ENCODE data around the gene PKN2. TPM values are rescaled to one million over a fixed set of nuclear protein-coding genes. Genes with fewer than 3 reads are reported as not detected.

Gene PKN2
- total RNA-seq, 1 donor = 40.1 TPM

- DNase-seq (ENCODE audit: low read depth) = no peak
- no peak overlapping the region for H3K4me3 ChIP-seq (ENCODE audit: low read depth, low read length)
- no peak for TF ChIP-seq CTCF (IDR thresholded peaks at IDR 0.05; ENCODE audit: insufficient read depth, low read length)
Measured at GRCh38 chr1:88658419-88658818, 25.7 kb upstream of the PKN2 start.

- no peak for DNase-seq (ENCODE audit: low read depth)
- H3K4me3 ChIP-seq (ENCODE audit: low read depth, low read length) = no peak overlapping the region
- TF ChIP-seq CTCF (IDR thresholded peaks at IDR 0.05; ENCODE audit: insufficient read depth, low read length) = no peak
Measured at GRCh38 chr1:88659552-88659951, 24.5 kb upstream of the PKN2 start.

- no peak overlapping the region for H3K4me3 ChIP-seq (ENCODE audit: low read depth, low read length)
- no peak for TF ChIP-seq CTCF (IDR thresholded peaks at IDR 0.05; ENCODE audit: insufficient read depth, low read length)
- DNase-seq (ENCODE audit: low read depth) = peak; percentile 16
Measured at GRCh38 chr1:88661188-88661587, 22.9 kb upstream of the PKN2 start.

- DNase-seq (ENCODE audit: low read depth) = no peak
- H3K4me3 ChIP-seq (ENCODE audit: low read depth, low read length) = no peak overlapping the region
- TF ChIP-seq CTCF (IDR thresholded peaks at IDR 0.05; ENCODE audit: insufficient read depth, low read length) = no peak
Measured at GRCh38 chr1:88661951-88662699, 21.9 kb upstream of the PKN2 start.

GRCh38 chr1:88662723-88663122, 21.4 kb upstream of the PKN2 start:
- DNase-seq (ENCODE audit: low read depth) = no peak
- TF ChIP-seq CTCF (IDR thresholded peaks at IDR 0.05; ENCODE audit: insufficient read depth, low read length) = no peak
- H3K4me3 ChIP-seq (ENCODE audit: low read depth, low read length) = no peak overlapping the region

GRCh38 chr1:88668405-88668804, 15.7 kb upstream of the PKN2 start:
- no peak overlapping the region for H3K4me3 ChIP-seq (ENCODE audit: low read depth, low read length)
- DNase-seq (ENCODE audit: low read depth) = no peak
- TF ChIP-seq CTCF (IDR thresholded peaks at IDR 0.05; ENCODE audit: insufficient read depth, low read length) = no peak

- no peak overlapping the region for H3K4me3 ChIP-seq (ENCODE audit: low read depth, low read length)
- TF ChIP-seq CTCF (IDR thresholded peaks at IDR 0.05; ENCODE audit: insufficient read depth, low read length) = no peak
- no peak for DNase-seq (ENCODE audit: low read depth)
Measured at GRCh38 chr1:88670462-88670861, 13.6 kb upstream of the PKN2 start.

Measured in fibroblast of the aortic adventitia (primary cell).